NCI-H2081 (cell line): Measurements from ENCODE around the gene TBC1D14.

Experiments
- DNase-seq, 2 experiments: peaks; one replicate each; lab custom pipeline; 2025; lab: John Stamatoyannopoulos, UW

The TBC1D14 gene

DNA sequence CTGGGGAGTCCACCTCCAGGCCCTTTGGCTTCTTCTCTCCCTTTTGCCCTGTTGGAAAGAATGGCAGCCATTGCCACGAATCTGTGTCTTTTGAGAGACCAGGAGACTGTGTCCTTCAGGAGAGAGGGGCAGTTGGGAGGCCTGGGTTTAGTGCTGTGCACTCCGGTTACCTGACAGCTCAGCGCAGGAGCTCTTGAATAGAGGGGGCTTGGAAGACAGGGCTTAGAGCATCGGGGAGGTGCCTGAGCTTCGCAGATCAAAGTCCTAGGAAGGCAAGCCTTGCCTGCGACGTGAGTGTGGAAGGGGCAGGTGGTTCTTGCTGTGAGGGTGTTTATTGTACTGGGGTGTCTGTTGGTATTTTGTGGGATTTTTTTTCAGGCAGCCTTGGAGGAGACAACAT, 91.6 kb downstream of the TBC1D14 start:
- DNase-seq: no peak

DNA sequence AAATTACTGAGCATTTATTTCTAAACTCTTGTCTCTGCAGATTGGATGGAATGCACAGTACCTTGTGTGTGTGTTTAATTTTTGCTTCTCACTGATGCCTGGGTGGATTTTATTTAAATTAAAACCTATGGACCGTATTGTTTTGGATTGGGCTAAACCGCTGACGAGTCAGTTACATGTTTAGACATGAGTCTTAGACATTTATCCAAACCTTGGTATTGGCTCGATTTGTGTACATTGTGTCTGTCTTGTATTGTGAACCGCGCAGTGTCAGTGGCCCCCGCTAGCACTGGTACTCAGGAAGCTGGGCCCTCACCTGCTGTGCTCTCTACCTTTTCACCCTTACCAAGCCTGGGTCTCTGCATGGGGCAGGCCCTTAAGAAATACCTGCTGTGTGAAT, 92.7 kb downstream of the TBC1D14 start:
- DNase-seq: no peak

- DNase-seq: no peak
These were observed 93.7 kb downstream of the TBC1D14 start for GRCh38 chr4:7003176-7003878.

GRCh38 chr4:7003879-7004240, 94.2 kb downstream of the TBC1D14 start:
- no peak for DNase-seq

DNA sequence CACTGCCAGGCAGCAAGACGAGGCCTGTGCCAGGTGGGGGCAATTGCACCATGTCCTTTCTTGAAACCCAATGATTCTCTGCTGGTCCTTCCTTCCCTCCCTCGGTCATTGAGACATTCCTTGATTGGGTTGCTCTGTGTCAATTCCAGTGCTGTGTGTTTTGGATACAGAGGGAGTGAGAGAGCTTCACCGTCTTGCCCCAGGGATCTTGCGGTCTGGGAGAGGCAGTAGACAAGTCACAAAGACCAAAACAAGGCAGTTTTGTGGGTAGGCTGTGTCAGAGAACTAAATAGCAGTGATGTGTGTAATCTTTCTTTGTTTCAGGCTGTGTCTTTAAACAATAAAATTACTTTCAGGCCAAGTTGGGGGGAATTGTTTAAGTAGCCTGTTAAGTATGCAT, 94.7 kb downstream of the TBC1D14 start:
- no peak for DNase-seq

DNA sequence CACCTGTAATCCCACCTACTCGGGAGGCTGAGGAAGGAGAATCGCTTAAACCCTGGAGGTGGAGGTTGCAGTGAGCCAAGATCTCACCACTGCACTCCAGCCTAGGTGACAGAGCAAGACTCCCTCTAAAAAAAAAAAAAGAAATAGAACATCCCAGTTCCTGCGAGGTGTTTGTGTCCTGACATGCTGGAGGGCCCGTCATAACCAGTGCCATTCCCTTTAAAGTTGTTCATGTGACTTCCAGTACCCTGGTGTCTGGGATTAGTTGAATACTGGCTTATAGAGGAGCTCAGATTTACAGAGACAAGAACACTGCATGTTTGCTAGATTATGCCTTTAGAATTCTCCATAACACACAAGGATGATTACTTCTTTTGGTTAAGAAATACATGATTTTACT, 95.9 kb downstream of the TBC1D14 start:
- no peak for DNase-seq

GRCh38 chr4:7006411-7006810, 96.8 kb downstream of the TBC1D14 start:
- no peak for DNase-seq

- DNase-seq: no peak
These were observed 97.7 kb downstream of the TBC1D14 start for GRCh38 chr4:7007142-7007907.

- DNase-seq: no peak
These were observed 98.3 kb downstream of the TBC1D14 start for GRCh38 chr4:7007944-7008343.

- DNase-seq: no peak
These were observed 99.9 kb downstream of the TBC1D14 start for GRCh38 chr4:7009564-7009963.

DNA sequence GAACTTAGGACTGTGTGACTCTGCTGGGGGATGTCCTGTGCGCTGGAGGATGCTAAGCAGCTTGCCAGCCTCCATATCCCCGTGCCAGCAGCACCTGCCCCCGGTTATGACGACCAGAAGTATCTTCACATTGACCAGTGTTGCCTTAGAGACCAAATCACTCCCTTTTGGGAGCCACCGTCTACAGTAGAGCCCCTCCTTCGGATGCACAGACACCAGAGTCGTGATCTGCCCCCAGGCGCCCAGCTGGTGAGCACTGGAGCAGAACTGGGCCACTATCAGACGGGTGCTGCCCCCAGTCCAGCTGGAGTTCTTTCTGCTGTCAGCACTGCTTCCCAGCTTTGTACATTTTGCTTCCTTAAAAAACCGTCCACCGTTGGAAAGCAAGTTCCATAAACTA, 103.5 kb downstream of the TBC1D14 start:
- DNase-seq: no peak

GRCh38 chr4:7014815-7015214, 105.2 kb downstream of the TBC1D14 start:
- DNase-seq: no peak

GRCh38 chr4:7015383-7016035, 105.9 kb downstream of the TBC1D14 start:
- no peak for DNase-seq

DNA sequence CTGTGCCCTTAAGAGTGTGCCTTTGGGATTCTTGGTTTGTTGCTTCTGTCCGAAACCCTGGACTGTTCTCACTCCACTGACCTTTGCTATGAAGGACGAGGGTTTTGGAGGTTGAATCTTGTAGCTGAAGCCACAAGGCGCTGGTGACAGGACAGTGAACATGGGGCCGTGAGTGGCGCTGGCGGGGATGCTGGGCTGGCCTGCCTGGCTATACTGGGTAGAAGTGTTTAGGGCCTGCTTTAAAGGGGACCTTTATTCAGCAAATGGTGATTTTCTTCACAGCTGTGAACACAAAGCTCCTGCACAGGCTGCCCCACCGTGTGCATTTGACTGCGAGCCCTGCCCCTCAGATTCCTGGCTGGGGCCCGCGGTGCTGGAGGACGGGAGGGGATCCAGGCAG, 106.5 kb downstream of the TBC1D14 start:
- no peak for DNase-seq

DNA sequence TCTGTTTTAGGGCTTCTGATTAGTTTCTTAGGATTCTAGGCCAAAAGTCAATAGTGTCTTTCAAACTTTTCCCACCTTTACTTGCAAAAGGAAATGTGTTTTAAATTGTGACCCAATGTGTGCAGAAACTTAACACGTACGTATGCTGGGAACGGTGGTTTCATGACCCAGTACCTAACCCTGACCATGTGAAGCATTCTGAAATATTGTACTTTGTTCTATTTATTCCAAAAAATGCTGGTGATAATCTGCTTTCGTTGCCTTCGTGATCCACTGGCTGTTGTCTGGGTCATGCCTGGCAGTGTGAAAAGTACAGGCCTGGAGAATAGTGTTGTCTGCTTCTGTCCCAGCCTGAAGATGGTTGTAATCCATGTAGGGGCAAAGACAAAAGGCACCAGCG, 106.9 kb downstream of the TBC1D14 start:
- DNase-seq: no peak

DNA sequence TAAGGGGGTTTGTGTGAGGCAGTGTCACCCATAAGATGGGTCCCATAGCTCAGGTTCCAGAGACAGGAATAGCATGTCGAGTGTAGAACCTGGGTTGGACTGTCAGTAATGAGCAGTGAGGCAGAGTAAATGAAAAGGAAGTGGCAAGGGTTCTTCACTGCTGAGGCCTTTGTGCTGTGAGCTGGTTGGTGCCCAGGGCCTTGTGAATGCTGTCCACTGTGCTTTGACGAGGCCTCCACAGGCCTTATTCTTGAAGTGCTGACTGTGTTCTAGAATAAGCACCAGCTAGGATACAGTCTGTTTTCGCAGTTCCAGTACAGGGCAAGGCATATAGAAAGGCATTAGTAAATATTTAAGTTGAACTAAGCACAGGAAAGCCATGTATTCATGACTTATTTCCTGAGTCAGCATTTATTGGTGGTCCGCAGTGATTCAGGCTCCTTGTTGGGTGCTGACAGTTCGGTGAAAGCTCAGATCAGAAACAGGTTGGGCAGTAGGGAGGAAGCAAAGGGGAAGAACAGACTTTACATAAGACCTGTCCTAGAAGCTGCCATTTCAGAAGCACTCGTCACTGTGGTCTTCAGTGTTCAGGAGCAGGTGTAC, 107.9 kb downstream of the TBC1D14 start:
- no peak for DNase-seq

- no peak for DNase-seq
These were observed 108.7 kb downstream of the TBC1D14 start for GRCh38 chr4:7018281-7018680.

DNA sequence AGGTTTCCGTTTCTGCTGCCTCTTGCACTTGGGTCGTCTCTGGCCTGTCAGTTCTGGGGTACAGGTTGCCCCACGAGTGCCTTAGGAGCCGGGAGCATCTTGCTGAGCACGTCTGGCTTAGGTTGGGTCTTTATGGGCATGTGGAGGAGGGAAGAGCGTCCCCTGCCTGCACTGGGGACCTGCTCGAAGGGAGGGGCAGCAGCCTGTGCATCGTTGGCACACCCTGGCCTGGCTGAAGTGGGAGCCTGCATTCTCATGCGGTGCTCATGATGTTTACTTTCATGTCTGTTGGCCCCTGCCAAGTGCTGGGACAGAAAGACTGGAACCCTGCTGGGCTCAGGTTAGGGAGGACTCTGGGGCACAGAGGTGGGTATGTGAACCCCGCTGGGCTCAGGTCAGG, 109.7 kb downstream of the TBC1D14 start:
- no peak for DNase-seq

- DNase-seq: no peak
These were observed 110.7 kb downstream of the TBC1D14 start for GRCh38 chr4:7020290-7020689.

GRCh38 chr4:7020856-7021255, 111.2 kb downstream of the TBC1D14 start:
- no peak for DNase-seq

DNA sequence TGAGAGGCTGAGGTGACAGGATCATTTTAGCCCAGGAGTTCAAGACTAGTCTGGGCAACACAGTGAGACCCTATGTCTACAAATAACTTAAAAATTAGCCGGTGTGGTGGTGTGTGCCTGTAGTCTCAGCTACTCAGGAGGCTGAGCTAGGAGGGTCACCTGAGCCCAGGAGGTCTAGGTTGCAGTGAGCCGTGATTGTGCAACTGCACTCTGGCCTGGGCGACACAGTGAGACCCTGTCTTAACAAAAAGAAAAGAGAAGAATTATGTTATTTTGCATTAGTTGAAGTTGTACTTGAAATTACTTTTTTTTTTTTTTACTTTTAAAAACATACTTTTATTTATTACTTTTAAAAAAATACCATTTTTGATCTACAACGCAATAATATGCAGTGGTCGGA, 111.7 kb downstream of the TBC1D14 start:
- DNase-seq: no peak

DNA sequence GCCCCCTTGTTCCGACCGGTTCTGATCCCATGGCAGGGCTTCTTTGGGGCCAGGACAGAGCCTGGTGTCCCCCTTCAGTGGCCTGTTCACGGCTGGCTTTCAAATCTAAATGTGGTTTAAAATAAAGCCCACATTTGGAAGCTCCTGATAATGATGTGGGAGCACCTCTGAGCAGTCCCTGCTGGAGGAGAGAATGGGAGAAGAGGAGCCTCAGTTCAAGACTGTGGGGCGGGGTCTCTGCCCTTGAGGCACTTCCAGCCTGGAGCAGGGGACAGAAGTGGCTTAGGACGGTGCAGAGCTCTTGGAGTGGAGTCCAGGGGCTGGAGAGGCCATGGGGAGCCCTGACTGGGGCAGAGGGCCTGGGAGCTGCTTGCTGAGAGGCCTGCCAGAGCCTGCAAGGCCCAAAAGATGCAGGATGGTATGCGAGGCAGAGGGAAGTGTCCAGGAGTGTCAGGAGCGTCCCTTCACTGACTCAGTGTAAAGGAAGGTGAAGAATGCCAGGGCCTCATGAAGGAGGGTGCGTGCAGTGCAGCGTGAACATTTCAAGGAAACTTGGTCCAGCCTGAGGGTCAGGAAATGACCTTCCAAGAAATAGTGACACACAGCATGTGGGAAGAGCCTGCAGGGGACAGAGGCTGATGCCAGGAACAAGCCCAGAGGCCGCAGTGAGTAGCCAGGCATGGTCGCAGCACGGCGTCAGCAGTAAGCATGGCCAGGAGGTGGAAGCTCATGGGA, 112.5 kb downstream of the TBC1D14 start:
- no peak for DNase-seq
